Lung (tissue), 12 donors: Measurements from ENCODE around the gene KLHL2. TPM values are rescaled to one million over a fixed set of nuclear protein-coding genes. Genes with fewer than 3 reads are reported as not detected.

ENCODE experiments used
- ATAC-seq: fragments of 200-7000 bp; cut with Tn5 transposase; one replicate; pipeline ENCODE4 v1.9.1; 2020; ENCODE audit warnings: moderate number of reproducible peaks; ENCODE audit not compliant: insufficient read depth, low FRiP score
- DNase-seq, 3 donors: peaks; one replicate each; pipeline ENCODE4 v3.0.0-alpha.2; 2013 to 2017
- H3K27ac ChIP-seq, 2 donors: one replicate each; pipeline ENCODE4 v1.5.1; 2013; ENCODE audit warnings: mild to moderate bottlenecking in 2 of 2, moderate library complexity in 2 of 2, control low read depth in 1 of 2, inconsistent platforms in 1 of 2, low read depth in 1 of 2, low read length in 1 of 2
- H3K27me3 ChIP-seq, 3 donors: one replicate each; pipeline ENCODE4 v1.5.1; 2013; ENCODE audit warnings: low read length in 2 of 3; ENCODE audit not compliant: control insufficient read depth in 3 of 3, insufficient read depth in 3 of 3
- H3K36me3 ChIP-seq, 4 donors: one replicate each; pipeline ENCODE4 v1.5.1; 2013; ENCODE audit warnings: low read length in 4 of 4, mild to moderate bottlenecking in 1 of 4, moderate library complexity in 1 of 4; ENCODE audit not compliant: control insufficient read depth in 4 of 4, insufficient read depth in 4 of 4
- H3K4me1 ChIP-seq, 5 donors: one replicate each; pipeline ENCODE4 v1.5.1; 2013; ENCODE audit warnings: low read length in 5 of 5, mild to moderate bottlenecking in 2 of 5, moderate library complexity in 1 of 5; ENCODE audit not compliant: control insufficient read depth in 5 of 5, insufficient read depth in 5 of 5
- H3K4me3 ChIP-seq: one replicate; pipeline ENCODE4 v1.5.1; 2013; ENCODE audit warnings: mild to moderate bottlenecking, control low read depth, moderate library complexity
- H3K9ac ChIP-seq, 2 donors: one replicate each; pipeline ENCODE4 v1.5.1; 2013; ENCODE audit warnings: low read length in 2 of 2, control low read depth in 1 of 2; ENCODE audit not compliant: insufficient read depth in 1 of 2
- H3K9me3 ChIP-seq, 4 donors: one replicate each; pipeline ENCODE4 v1.5.1; 2013; ENCODE audit warnings: low read length in 3 of 4, mild to moderate bottlenecking in 1 of 4, moderate library complexity in 1 of 4; ENCODE audit not compliant: control insufficient read depth in 4 of 4, insufficient read depth in 3 of 4
- WGBS, 2 donors: extraction: QIAGEN DNeasy Blood & Tissue Kit; methylation state at CpG; one replicate each; pipeline ENCODE4 v1.1.7; 2013; 5-methylcytosine and 5-hydroxymethylcytosine counted together
- polyA plus RNA-seq, 2 donors: library from polyadenylated mRNA; stranded (reverse); fragments of 200-250 nt; gene quantifications; one replicate each; pipeline ENCODE4 v1.2.1, GENCODE V29; 2013
- total RNA-seq, 2 donors: library from RNA; depleted of rRNA in 1 of 2; stranded (reverse); fragments of >200 nt in 1 of 2; gene quantifications; one replicate each; pipeline ENCODE4 v1.2.1, GENCODE V29; 2014 to 2021
- TF ChIP-seq, protein P1 (sequence below): IDR thresholded peaks from 2 replicates; pipeline ENCODE4 v1.5.1; 2012; ENCODE audit warnings: mild to moderate bottlenecking; ENCODE audit errors: control extremely low read depth, extremely low read depth
- donor health status: control.
- donor health status: control.
- donor health status: Bipolar disorder and iron deficiency.
- donor health status: healthy.
- donor health status: DM: yes; HTN: yes; CAD: no.

Gene KLHL2
- total and polyA plus RNA-seq, 4 donors, result 17.3 to 43.0 (median 33.7) TPM

DNA sequence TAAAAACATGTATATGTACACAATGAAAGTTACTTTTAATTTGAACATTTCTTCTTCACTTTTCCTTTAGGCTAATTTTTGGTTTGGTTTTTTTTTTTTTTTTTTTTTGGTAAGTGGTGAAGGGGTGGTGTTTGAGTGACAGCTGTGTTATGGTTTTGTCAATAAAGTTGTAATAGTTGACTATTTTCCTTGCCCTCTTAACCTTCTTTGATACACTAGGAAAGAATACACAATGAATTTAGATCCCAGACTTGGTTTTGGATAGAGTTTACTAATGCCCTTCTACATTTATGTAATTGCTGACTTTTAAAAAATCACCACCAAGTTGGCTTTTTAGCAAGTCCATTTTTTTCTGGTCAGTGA lies 82.0 kb downstream of the KLHL2 start:
- H3K4me3 ChIP-seq, result no peak overlapping the region
- ATAC-seq (no peak), DNase-seq (no peak)
- H3K36me3 ChIP-seq, result peaks cover 0 to under 1% (median 0%) of the 10 kb centered on the region in 4 donors
- TF ChIP-seq, protein P1, sequence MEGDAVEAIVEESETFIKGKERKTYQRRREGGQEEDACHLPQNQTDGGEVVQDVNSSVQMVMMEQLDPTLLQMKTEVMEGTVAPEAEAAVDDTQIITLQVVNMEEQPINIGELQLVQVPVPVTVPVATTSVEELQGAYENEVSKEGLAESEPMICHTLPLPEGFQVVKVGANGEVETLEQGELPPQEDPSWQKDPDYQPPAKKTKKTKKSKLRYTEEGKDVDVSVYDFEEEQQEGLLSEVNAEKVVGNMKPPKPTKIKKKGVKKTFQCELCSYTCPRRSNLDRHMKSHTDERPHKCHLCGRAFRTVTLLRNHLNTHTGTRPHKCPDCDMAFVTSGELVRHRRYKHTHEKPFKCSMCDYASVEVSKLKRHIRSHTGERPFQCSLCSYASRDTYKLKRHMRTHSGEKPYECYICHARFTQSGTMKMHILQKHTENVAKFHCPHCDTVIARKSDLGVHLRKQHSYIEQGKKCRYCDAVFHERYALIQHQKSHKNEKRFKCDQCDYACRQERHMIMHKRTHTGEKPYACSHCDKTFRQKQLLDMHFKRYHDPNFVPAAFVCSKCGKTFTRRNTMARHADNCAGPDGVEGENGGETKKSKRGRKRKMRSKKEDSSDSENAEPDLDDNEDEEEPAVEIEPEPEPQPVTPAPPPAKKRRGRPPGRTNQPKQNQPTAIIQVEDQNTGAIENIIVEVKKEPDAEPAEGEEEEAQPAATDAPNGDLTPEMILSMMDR, result no peak
- H3K4me1 ChIP-seq, result peaks cover 0 to 12% (median 5%) of the 10 kb centered on the region in 5 donors
- no peaks in the 10 kb centered on the region for H3K9me3 ChIP-seq
- H3K27ac ChIP-seq, result no peak overlapping the region
- no peaks in the 10 kb centered on the region for H3K27me3 ChIP-seq
- H3K9ac ChIP-seq, result no peak overlapping the region

DNA sequence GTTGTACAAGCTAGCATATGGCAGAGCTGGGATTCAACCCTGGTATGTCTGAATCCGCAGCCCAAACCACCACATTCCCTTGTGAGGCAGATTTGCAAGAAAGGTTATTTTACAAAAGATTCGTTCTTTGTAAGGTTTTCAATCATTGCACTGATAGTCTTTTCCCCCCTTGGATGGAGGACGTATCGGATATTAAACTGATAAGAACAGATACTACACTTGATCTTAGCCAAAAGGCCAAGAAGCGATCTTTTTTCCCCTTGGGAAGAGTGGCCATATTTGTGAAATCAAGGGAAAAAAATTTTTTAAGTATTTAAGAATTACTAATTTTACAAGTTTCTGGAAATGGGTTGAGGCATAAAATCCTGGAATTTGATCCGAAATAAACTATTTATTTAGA lies 85.7 kb downstream of the KLHL2 start:
- H3K36me3 ChIP-seq, result peaks cover 4 to 17% (median 9%) of the 10 kb centered on the region in 4 donors
- no peak overlapping the region for H3K9ac ChIP-seq
- TF ChIP-seq, protein P1, result no peak
- no peaks in the 10 kb centered on the region for H3K27me3 ChIP-seq
- ATAC-seq, result no peak
- 97 to 98% methylated on average over 6 of the region's 6 CpGs for WGBS, 2 donors
- no peak overlapping the region for H3K27ac ChIP-seq
- H3K9me3 ChIP-seq, result no peaks in the 10 kb centered on the region
- DNase-seq, result no peak
- no peak overlapping the region for H3K4me3 ChIP-seq
- peaks cover 0 to 19% (median 5%) of the 10 kb centered on the region in 5 donors for H3K4me1 ChIP-seq

GRCh38 chr4:165293927-165294649 lies 86.7 kb downstream of the KLHL2 start:
- ATAC-seq, result no peak
- Histone ChIP-seq H3K4me3 (no peak overlapping the region), H3K36me3 (peaks cover 5 to 17% (median 9%) of the 10 kb centered on the region in 4 donors), H3K4me1 (peaks cover 0 to 12% (median 0%) of the 10 kb centered on the region in 5 donors), H3K9me3 (no peaks in the 10 kb centered on the region), H3K9ac (no peak overlapping the region), H3K27me3 (no peaks in the 10 kb centered on the region), H3K27ac (no peak overlapping the region)
- TF ChIP-seq, protein P1, result no peak
- no peak for DNase-seq
- 66 to 74% methylated on average over 2 of the region's 2 CpGs for WGBS, 2 donors
